H1 (cell line): ENCODE measurements around the gene ZBTB8B. TPM values are rescaled to one million over a fixed set of nuclear protein-coding genes. Genes with fewer than 3 reads are reported as not detected.

Experiments
- CTCF ChIA-PET: fragments of 300-600 bp; sonication (Branson Sonifier 250); formaldehyde crosslinking; loops from one replicate; lab custom pipeline; 2021; ENCODE audit not compliant: partially characterized antibody; lab: Charles Lee
- POLR2A ChIA-PET: fragments of 300-600 bp; sonication (Branson Sonifier 250); formaldehyde crosslinking; loops from one replicate; lab custom pipeline; 2021; ENCODE audit warnings: inconsistent platforms; ENCODE audit not compliant: partially characterized antibody; lab: Charles Lee
- DNase-seq, 2 experiments: peaks; one replicate each; pipeline versions ENCODE4 v3.0.0 to v3.0.0-alpha.2; 2010 to 2022; ENCODE audit warnings: low spot score in 2 of 2, low read depth in 1 of 2, mixed read lengths in 1 of 2
- FAIRE-seq: peaks from 2 replicates; lab custom pipeline; 2011; peaks lifted over from hg19 to GRCh38; lab: Jason Lieb, UNC
- H2AFZ ChIP-seq: 2 replicates; pipeline ENCODE4 v1.8.1; 2012; ENCODE audit warnings: low read length, inconsistent platforms
- H2AK5ac ChIP-seq: 2 replicates; pipeline ENCODE4 v1.6.1; 2013; ENCODE audit warnings: low read depth, low read length
- H2BK120ac ChIP-seq: replicated peaks from 2 replicates; pipeline ENCODE3; 2013; ENCODE audit warnings: low read depth, low read length, inconsistent platforms
- H2BK12ac ChIP-seq: 2 replicates; pipeline ENCODE4 v1.6.1; 2013; ENCODE audit warnings: low read depth, low read length
- H2BK15ac ChIP-seq: 2 replicates; pipeline ENCODE4 v1.6.1; 2013; ENCODE audit warnings: low read length
- H2BK20ac ChIP-seq: 2 replicates; pipeline ENCODE4 v1.6.1; 2013; ENCODE audit warnings: low read length
- H2BK5ac ChIP-seq: 2 replicates; pipeline ENCODE4 v1.6.1; 2013; ENCODE audit warnings: low read depth, low read length
- H3K14ac ChIP-seq: 2 replicates; pipeline ENCODE4 v1.6.1; 2013; ENCODE audit warnings: inconsistent platforms; ENCODE audit not compliant: insufficient read length
- H3K18ac ChIP-seq: 2 replicates; pipeline ENCODE4 v1.6.1; 2013; ENCODE audit warnings: low read length; ENCODE audit errors: extremely low read depth
- H3K23ac ChIP-seq: 2 replicates; pipeline ENCODE4 v1.6.1; 2013; ENCODE audit warnings: inconsistent platforms; ENCODE audit not compliant: insufficient read length
- H3K23me2 ChIP-seq: 2 replicates; pipeline ENCODE4 v1.6.1; 2013; ENCODE audit warnings: low read depth, low read length
- H3K27ac ChIP-seq: 2 replicates; pipeline ENCODE4 v1.6.1; 2011; ENCODE audit warnings: low read depth, low read length, inconsistent platforms
- H3K27me3 ChIP-seq, 4 experiments: replicated peaks in 1 of 4; 1 replicate in 1 of 4; 2 replicates in 3 of 4; pipeline versions ENCODE4 v1.6.1 to v1.8.1; 2011 to 2013; ENCODE audit warnings: low read length in 3 of 4, mild to moderate bottlenecking in 3 of 4, inconsistent platforms in 2 of 4, mixed read lengths in 2 of 4, moderate library complexity in 1 of 4; ENCODE audit not compliant: control insufficient read depth in 3 of 4, insufficient read depth in 3 of 4; ENCODE audit errors: extremely low read depth in 1 of 4
- H3K36me3 ChIP-seq, 4 experiments: 2 replicates each; pipeline versions ENCODE4 v1.6.1 to v1.8.1; 2011 to 2013; ENCODE audit warnings: mild to moderate bottlenecking in 4 of 4, low read length in 3 of 4, moderate library complexity in 2 of 4, control low read depth in 1 of 4, inconsistent platforms in 1 of 4; ENCODE audit not compliant: insufficient read depth in 4 of 4, control insufficient read depth in 2 of 4
- H3K4ac ChIP-seq: replicated peaks from 2 replicates; pipeline ENCODE3; 2013; ENCODE audit warnings: low read length, low read depth, mixed read lengths, inconsistent platforms; ENCODE audit not compliant: insufficient read length
- H3K4me1 ChIP-seq, 4 experiments: replicated peaks in 1 of 4; 1 replicate in 1 of 4; 2 replicates in 3 of 4; pipeline versions ENCODE4 v1.6.1 to v1.8.1; 2011 to 2013; ENCODE audit warnings: low read length in 3 of 4, inconsistent platforms in 2 of 4, mixed read lengths in 1 of 4; ENCODE audit not compliant: insufficient read depth in 4 of 4, control insufficient read depth in 3 of 4
- H3K4me2 ChIP-seq, 2 experiments: 2 replicates each; pipeline versions ENCODE4 v1.6.1 to v1.8.1; 2011 to 2013; ENCODE audit warnings: low read depth in 2 of 2, low read length in 2 of 2, control low read depth in 1 of 2, inconsistent platforms in 1 of 2, mild to moderate bottlenecking in 1 of 2; ENCODE audit not compliant: insufficient read depth in 1 of 2
- H3K4me3 ChIP-seq, 4 experiments: fragments of 200-600, 300-600 bp in 1 of 4; sonication (generic), shearing (Covaris generic), sonication (Bioruptor Twin) in 1 of 4; 2 replicates each; pipeline versions ENCODE4 v1.5.1 to v1.8.1; 2011 to 2016; ENCODE audit warnings: low read length in 4 of 4, low read depth in 3 of 4, control low read depth in 2 of 4, inconsistent platforms in 2 of 4, mild to moderate bottlenecking in 2 of 4, mixed read lengths in 1 of 4, moderate library complexity in 1 of 4; ENCODE audit not compliant: insufficient read depth in 2 of 4; ENCODE audit errors: extremely low read depth in 1 of 4
- H3K56ac ChIP-seq: replicated peaks from 2 replicates; pipeline ENCODE3; 2013; ENCODE audit warnings: low read depth, mild to moderate bottlenecking, mixed read lengths, low read length, inconsistent platforms; ENCODE audit not compliant: insufficient read length
- H3K79me1 ChIP-seq: 2 replicates; pipeline ENCODE4 v1.6.1; 2013; ENCODE audit warnings: low read depth, low read length, control low read depth
- H3K79me2 ChIP-seq, 2 experiments: 2 replicates each; pipeline versions ENCODE4 v1.6.1 to v1.8.1; 2012 to 2013; ENCODE audit warnings: low read length in 2 of 2, mild to moderate bottlenecking in 2 of 2, inconsistent platforms in 1 of 2; ENCODE audit not compliant: insufficient read depth in 2 of 2, control insufficient read depth in 1 of 2
- H3K9ac ChIP-seq, 4 experiments: replicated peaks in 1 of 4; 1 replicate in 1 of 4; 2 replicates in 3 of 4; pipeline versions ENCODE4 v1.6.1 to v1.8.1; 2011 to 2013; ENCODE audit warnings: low read depth in 3 of 4, low read length in 3 of 4, control low read depth in 2 of 4, mild to moderate bottlenecking in 2 of 4, moderate library complexity in 2 of 4, inconsistent platforms in 1 of 4; ENCODE audit errors: extremely low read depth in 1 of 4
- H3K9me3 ChIP-seq, 2 experiments: 2 replicates each; pipeline versions ENCODE4 v1.6.1 to v1.8.1; 2012 to 2013; ENCODE audit warnings: mild to moderate bottlenecking in 2 of 2, moderate library complexity in 2 of 2, control low read depth in 1 of 2, inconsistent platforms in 1 of 2, low read depth in 1 of 2, low read length in 1 of 2, mixed read lengths in 1 of 2; ENCODE audit not compliant: insufficient read depth in 2 of 2
- H4K20me1 ChIP-seq, 2 experiments: replicated peaks in 1 of 2; 2 replicates each; pipeline versions ENCODE3 to v1.8.1; 2011 to 2013; ENCODE audit warnings: inconsistent platforms in 2 of 2, low read length in 2 of 2, mild to moderate bottlenecking in 1 of 2; ENCODE audit not compliant: insufficient read depth in 2 of 2, control insufficient read depth in 1 of 2
- H4K5ac ChIP-seq: 2 replicates; pipeline ENCODE4 v1.6.1; 2013; ENCODE audit warnings: low read length, low read depth, mixed read lengths, inconsistent platforms; ENCODE audit not compliant: insufficient read length
- H4K8ac ChIP-seq: 2 replicates; pipeline ENCODE4 v1.8.0; 2013; ENCODE audit warnings: mild to moderate bottlenecking, moderate library complexity, low read length, inconsistent platforms; ENCODE audit not compliant: insufficient read depth; ENCODE audit errors: extremely low read depth
- H4K91ac ChIP-seq: replicated peaks from 2 replicates; pipeline ENCODE3; 2013; ENCODE audit warnings: low read length, mixed read lengths, inconsistent platforms; ENCODE audit not compliant: insufficient read length
- MAFK ChIP-seq: IDR thresholded peaks from 2 replicates; pipeline ENCODE4 v1.6.1; 2012; ENCODE audit warnings: low read depth, mild to moderate bottlenecking, improper control_type of control experiment, low read length
- WGBS, 2 experiments: shearing (Covaris generic) in 1 of 2; methylation state at CpG; one replicate each; pipeline versions ENCODE4 v1.1.6 to v1.1.7; 2013 to 2015; ENCODE audit warnings: low lambda C conversion rate in 2 of 2, mixed read lengths in 2 of 2, inconsistent platforms in 1 of 2, low coverage in 1 of 2, missing lambda C conversion rate in 1 of 2; ENCODE audit not compliant: insufficient replicate concordance in 2 of 2, insufficient coverage in 1 of 2, insufficient read length in 1 of 2; ENCODE audit errors: extremely low coverage in 1 of 2, missing lambda C conversion rate in 1 of 2; 5-methylcytosine and 5-hydroxymethylcytosine counted together
- polyA plus RNA-seq, 7 experiments: library from polyadenylated mRNA; depleted of rRNA in 3 of 7; stranded (reverse) in 5 of 7; unstranded in 2 of 7; fragments of >200 nt in 5 of 7; fragments of 200-250 nt in 2 of 7; gene quantifications; 1 replicate in 5 of 7; 2 replicates in 1 of 7; 4 replicates in 1 of 7; pipeline versions ENCODE4 v1.2.1 to v1.2.3, GENCODE V29; 2011 to 2013; ENCODE audit warnings: missing spikeins in 2 of 7, mixed read lengths in 2 of 7
- total RNA-seq: library from RNA; stranded (reverse); fragmentation: NEBNext Ultra II Directional; extraction: Animal tissue kit (Norgen Biotek cat#: 25700); gene quantifications from 2 replicates; pipeline ENCODE4 v1.2.1, GENCODE V29; 2021

ZBTB8B gene
- total and polyA plus RNA-seq, 2 of the 8 experiments (the other 6 are each of a cell fraction or from before 2014, with no cell fraction given): 1.3 to 3.7 TPM

- H3K56ac ChIP-seq: no peak overlapping the region
Measured at GRCh38 chr1:32496127-32496526, 31.3 kb downstream of the ZBTB8B start.

More at GRCh38 chr1:32496127-32496526, 31.3 kb downstream of the ZBTB8B start:
- Histone ChIP-seq H3K4ac (no peak overlapping the region), H2AFZ (no peak overlapping the region), H3K4me1 (peaks cover 3% of the 10 kb centered on the region in 4 experiments; a peak in 5 of 7 replicates), H2BK15ac (no peak overlapping the region), H3K27ac (no peak overlapping the region), H3K23ac (no peak overlapping the region), H4K5ac (no peak overlapping the region), H3K4me2 (no peak overlapping the region), H4K91ac (no peak overlapping the region), H2AK5ac (no peak overlapping the region), H2BK5ac (no peak overlapping the region), H3K27me3 (no peaks in the 10 kb centered on the region), H2BK120ac (no peak overlapping the region), H3K36me3 (no peaks in the 10 kb centered on the region), H3K23me2 (peaks cover 5% of the 10 kb centered on the region; the same call in 1 of the 2 replicates), H4K8ac (no peak overlapping the region), H3K79me2 (no peaks in the 10 kb centered on the region), H3K79me1 (no peaks in the 10 kb centered on the region), H3K18ac (no peak overlapping the region), H2BK12ac (no peak overlapping the region), H3K9me3 (no peaks in the 10 kb centered on the region), H2BK20ac (no peak overlapping the region), H4K20me1 (no peaks in the 10 kb centered on the region), H3K9ac (no peak overlapping the region), H3K14ac (no peak overlapping the region), H3K4me3 (no peak overlapping the region)
- TF ChIP-seq MAFK: no peak
- WGBS, 2 experiments: 93% methylated on average over 5 of the region's 5 CpGs; no CpG with 5 or more reads in 1 of the 2 experiments
- ChIA-PET POLR2A (interaction anchor here (1.0 to 2.0 kb wide), 2 partner anchors 101 to 160 kb away, joined by 3 to 5 read pairs; partner anchors contain the start of genes BSDC1 and MARCKSL1), CTCF (interaction anchor here (0.8 to 2.4 kb wide), 4 partner anchors 24 to 95 kb away, joined by 3 to 9 read pairs (median 4); no protein-coding TSS in a partner anchor)
- FAIRE-seq: no peak
- no peak for DNase-seq
